IMR-90 (cell line): ENCODE measurements around the gene XKR7. TPM values are rescaled to one million over a fixed set of nuclear protein-coding genes. Genes with fewer than 3 reads are reported as not detected.

Experiments used
- ATAC-seq: fragments of 200-7000 bp; cut with Tn5 transposase; 2 replicates; pipeline ENCODE4 v1.9.1; 2020; ENCODE audit warnings: low read depth, mild to moderate bottlenecking, moderate library complexity
- BruUV-seq: library from RNA; stranded (reverse); fragments of 400-500 nt; replicated peaks from 2 replicates; lab custom pipeline; 2021; lab: Mats Ljungman, UMichigan
- CTCF ChIA-PET: fragments of 300-600 bp; formaldehyde crosslinking; extraction: SDS; loops from one replicate; lab custom pipeline; 2021; ENCODE audit warnings: antibody characterized with exemption; lab: Yijun Ruan, JAX
- POLR2A ChIA-PET: fragments of 300-600 bp; sonication (Branson Sonifier 250); formaldehyde crosslinking; loops from one replicate; lab custom pipeline; 2022; ENCODE audit warnings: antibody characterized with exemption; ENCODE audit not compliant: unreplicated experiment; lab: Charles Lee
- DNase-seq: peaks from one replicate; pipeline ENCODE4 v3.0.0; 2013
- H2AFZ ChIP-seq: replicated peaks from 2 replicates; pipeline ENCODE3; 2013; ENCODE audit warnings: low read length, mild to moderate bottlenecking; ENCODE audit not compliant: poor library complexity
- H2AK5ac ChIP-seq: 2 replicates; pipeline ENCODE4 v1.6.1; 2013; ENCODE audit warnings: low read depth, low read length, inconsistent platforms
- H2AK9ac ChIP-seq: replicated peaks from 2 replicates; pipeline ENCODE3; 2013; ENCODE audit warnings: mild to moderate bottlenecking, low read depth, low read length, moderate library complexity; ENCODE audit not compliant: poor library complexity
- H2BK120ac ChIP-seq: 2 replicates; pipeline ENCODE4 v1.6.1; 2013; ENCODE audit warnings: low read depth, low read length, inconsistent platforms
- H2BK15ac ChIP-seq: 3 replicates; pipeline ENCODE4 v1.6.1; 2013; ENCODE audit warnings: low read depth, low read length, inconsistent platforms
- H2BK20ac ChIP-seq: 2 replicates; pipeline ENCODE4 v1.6.1; 2013; ENCODE audit warnings: low read depth, mild to moderate bottlenecking, inconsistent platforms, low read length, moderate library complexity
- H2BK5ac ChIP-seq: 2 replicates; pipeline ENCODE4 v1.6.1; 2013; ENCODE audit warnings: mild to moderate bottlenecking, low read depth, low read length, inconsistent platforms; ENCODE audit not compliant: poor library complexity, severe bottlenecking
- H3K14ac ChIP-seq: replicated peaks from 2 replicates; pipeline ENCODE4 v1.6.1; 2013; ENCODE audit warnings: low read depth, low read length, inconsistent platforms
- H3K18ac ChIP-seq: 2 replicates; pipeline ENCODE4 v1.6.1; 2013; ENCODE audit warnings: low read depth, low read length, control low read depth
- H3K23ac ChIP-seq: 2 replicates; pipeline ENCODE4 v1.6.1; 2013; ENCODE audit warnings: low read depth, low read length, inconsistent platforms
- H3K27ac ChIP-seq: 2 replicates; pipeline ENCODE4 v1.5.1; 2013; ENCODE audit warnings: mild to moderate bottlenecking, control low read depth, low read length; ENCODE audit not compliant: insufficient read depth
- H3K27me3 ChIP-seq: 2 replicates; pipeline ENCODE4 v1.6.1; 2013; ENCODE audit warnings: low read length; ENCODE audit not compliant: control insufficient read depth, insufficient read depth
- H3K36me3 ChIP-seq: 2 replicates; pipeline ENCODE4 v1.6.1; 2013; ENCODE audit warnings: low read length, mixed read lengths; ENCODE audit not compliant: control insufficient read depth, insufficient read depth
- H3K4ac ChIP-seq: 2 replicates; pipeline ENCODE4 v1.6.1; 2013; ENCODE audit warnings: low read depth, low read length, inconsistent platforms
- H3K4me1 ChIP-seq: 2 replicates; pipeline ENCODE4 v1.6.1; 2013; ENCODE audit warnings: low read length, mixed read lengths; ENCODE audit not compliant: control insufficient read depth, insufficient read depth
- H3K4me2 ChIP-seq: 2 replicates; pipeline ENCODE4 v1.6.1; 2013; ENCODE audit warnings: low read depth, mild to moderate bottlenecking, control low read depth, low read length, moderate library complexity
- H3K4me3 ChIP-seq: 2 replicates; pipeline ENCODE4 v1.5.1; 2013; ENCODE audit warnings: low read depth, mild to moderate bottlenecking, control low read depth, low read length, moderate library complexity; ENCODE audit not compliant: insufficient read depth
- H3K56ac ChIP-seq: 2 replicates; pipeline ENCODE4 v1.6.1; 2013; ENCODE audit warnings: low read length, inconsistent platforms; ENCODE audit not compliant: insufficient read depth; ENCODE audit errors: extremely low read depth
- H3K79me1 ChIP-seq, 2 experiments: 2 replicates each; pipeline ENCODE4 v1.6.1; 2013; ENCODE audit warnings: low read length in 2 of 2, inconsistent platforms in 1 of 2, low read depth in 1 of 2
- H3K9ac ChIP-seq: 2 replicates; pipeline ENCODE4 v1.6.1; 2013; ENCODE audit warnings: low read depth, low read length, control low read depth
- H3K9me1 ChIP-seq: 2 replicates; pipeline ENCODE4 v1.6.1; 2013; ENCODE audit warnings: low read length, inconsistent platforms; ENCODE audit not compliant: insufficient read depth
- H3K9me3 ChIP-seq: 2 replicates; pipeline ENCODE4 v1.6.1; 2013; ENCODE audit warnings: low read length; ENCODE audit not compliant: control insufficient read depth, insufficient read depth
- H4K20me1 ChIP-seq: 2 replicates; pipeline ENCODE4 v1.6.1; 2013; ENCODE audit warnings: low read length, inconsistent platforms; ENCODE audit not compliant: insufficient read depth
- H4K5ac ChIP-seq: 2 replicates; pipeline ENCODE4 v1.6.1; 2013; ENCODE audit warnings: mild to moderate bottlenecking, low read depth, low read length, control low read depth
- H4K8ac ChIP-seq, 2 experiments: 2 replicates each; pipeline ENCODE4 v1.6.1; 2013; ENCODE audit warnings: low read depth in 2 of 2, low read length in 2 of 2, control low read depth in 1 of 2, inconsistent platforms in 1 of 2
- H4K91ac ChIP-seq: 2 replicates; pipeline ENCODE4 v1.6.1; 2013; ENCODE audit warnings: low read depth, low read length, inconsistent platforms; ENCODE audit not compliant: insufficient read depth
- CHD1 ChIP-seq: IDR thresholded peaks from 2 replicates; pipeline ENCODE4 v1.6.1; 2012; ENCODE audit warnings: low read depth, low read length, improper control_type of control experiment
- FOS ChIP-seq: fragments of 150-350 bp; IDR thresholded peaks from 2 replicates; pipeline ENCODE4 v1.6.1; 2016; ENCODE audit warnings: low read depth, low read length
- MAFK ChIP-seq: IDR thresholded peaks from 2 replicates; pipeline ENCODE4 v1.6.1; 2012; ENCODE audit warnings: low read depth, low read length, improper control_type of control experiment
- MAZ ChIP-seq: IDR thresholded peaks from 2 replicates; pipeline ENCODE4 v1.6.1; 2012; ENCODE audit warnings: low read depth, mild to moderate bottlenecking, low read length, improper control_type of control experiment, moderate library complexity, borderline replicate concordance
- MXI1 ChIP-seq: IDR thresholded peaks from 2 replicates; pipeline ENCODE4 v1.6.1; 2012; ENCODE audit warnings: low read depth, mild to moderate bottlenecking, low read length, moderate library complexity, borderline replicate concordance
- NFE2L2 ChIP-seq: fragments of 150-350 bp; IDR thresholded peaks from 2 replicates; pipeline ENCODE4 v1.6.1; 2016; ENCODE audit warnings: low read depth, mild to moderate bottlenecking, low read length
- POLR2A ChIP-seq: IDR thresholded peaks from 2 replicates; pipeline ENCODE4 v1.6.1; 2012; ENCODE audit warnings: mild to moderate bottlenecking, low read depth, low read length
- RAD21 ChIP-seq: IDR thresholded peaks from 2 replicates; pipeline ENCODE4 v1.6.1; 2012; ENCODE audit warnings: low read length, improper control_type of control experiment
- RCOR1 ChIP-seq: IDR thresholded peaks from 2 replicates; pipeline ENCODE4 v1.6.1; 2012; ENCODE audit warnings: mild to moderate bottlenecking, low read length, improper control_type of control experiment; ENCODE audit not compliant: insufficient replicate concordance
- RFX5 ChIP-seq: IDR thresholded peaks from 2 replicates; pipeline ENCODE4 v1.8.0; 2012; ENCODE audit warnings: low read depth, mild to moderate bottlenecking, low read length, moderate library complexity
- SMC3 ChIP-seq: fragments of 150-350 bp; IDR thresholded peaks from 2 replicates; pipeline ENCODE4 v1.6.1; 2016; ENCODE audit warnings: low read depth, mild to moderate bottlenecking, antibody characterized with exemption, low read length, moderate library complexity
- WGBS, 2 experiments: methylation state at CpG; one replicate each; pipeline versions ENCODE4 v1.1.5 to v1.1.7; 2013; ENCODE audit warnings: missing lambda C conversion rate in 2 of 2; ENCODE audit not compliant: insufficient read length in 1 of 2; ENCODE audit errors: extremely low coverage in 2 of 2; 5-methylcytosine and 5-hydroxymethylcytosine counted together
- dilution Hi-C: fragments of 300-500 bp; cut with HindIII; formaldehyde crosslinking; loops from one replicate; pipeline ENCODE4 v1.14.3; 2018; ENCODE audit warnings: low sequenced_read_pairs; ENCODE audit not compliant: unreplicated experiment
- in situ Hi-C: fragments of 300-500 bp; cut with MboI; formaldehyde crosslinking; loops from 3 replicates; pipeline ENCODE4 v1.14.3; 2019; ENCODE audit warnings: low sequenced_read_pairs, inconsistent platforms, mixed read lengths
- intact Hi-C: fragments of 100-400 bp; cut with micrococcal nuclease; formaldehyde crosslinking; loops from 2 replicates; pipeline ENCODE4 v1.10.0; 2022
- polyA plus RNA-seq, 3 experiments: library from polyadenylated mRNA; depleted of rRNA; stranded (reverse); fragments of >200 nt; gene quantifications; 2 replicates each; pipeline ENCODE4 v1.2.3, GENCODE V29; 2012; ENCODE audit warnings: low replicate concordance in 1 of 3
- total RNA-seq: library from RNA; depleted of rRNA; stranded (reverse); fragments of >200 nt; gene quantifications from 2 replicates; pipeline ENCODE4 v1.2.3, GENCODE V29; 2012
- TF ChIP-seq, protein P1 (sequence below): fragments of 150-350 bp; IDR thresholded peaks from 2 replicates; pipeline ENCODE4 v1.6.1; 2016; ENCODE audit warnings: low read depth, mild to moderate bottlenecking, low read length, moderate library complexity, borderline replicate concordance
- TF ChIP-seq, protein P2 (sequence below): conservative IDR thresholded peaks from 2 replicates; pipeline ENCODE4 v1.5.1; 2012; ENCODE audit warnings: mild to moderate bottlenecking, low read depth, low read length, improper control_type of control experiment
- TF ChIP-seq, protein P3 (sequence below): fragments of 150-350 bp; IDR thresholded peaks from 2 replicates; pipeline ENCODE4 v1.6.1; 2017; ENCODE audit warnings: mild to moderate bottlenecking, antibody characterized with exemption, low read length, low read depth

XKR7 gene
- total and polyA plus RNA-seq, 2 of the 4 experiments (the other 2 are of a cell fraction): not detected

DNA sequence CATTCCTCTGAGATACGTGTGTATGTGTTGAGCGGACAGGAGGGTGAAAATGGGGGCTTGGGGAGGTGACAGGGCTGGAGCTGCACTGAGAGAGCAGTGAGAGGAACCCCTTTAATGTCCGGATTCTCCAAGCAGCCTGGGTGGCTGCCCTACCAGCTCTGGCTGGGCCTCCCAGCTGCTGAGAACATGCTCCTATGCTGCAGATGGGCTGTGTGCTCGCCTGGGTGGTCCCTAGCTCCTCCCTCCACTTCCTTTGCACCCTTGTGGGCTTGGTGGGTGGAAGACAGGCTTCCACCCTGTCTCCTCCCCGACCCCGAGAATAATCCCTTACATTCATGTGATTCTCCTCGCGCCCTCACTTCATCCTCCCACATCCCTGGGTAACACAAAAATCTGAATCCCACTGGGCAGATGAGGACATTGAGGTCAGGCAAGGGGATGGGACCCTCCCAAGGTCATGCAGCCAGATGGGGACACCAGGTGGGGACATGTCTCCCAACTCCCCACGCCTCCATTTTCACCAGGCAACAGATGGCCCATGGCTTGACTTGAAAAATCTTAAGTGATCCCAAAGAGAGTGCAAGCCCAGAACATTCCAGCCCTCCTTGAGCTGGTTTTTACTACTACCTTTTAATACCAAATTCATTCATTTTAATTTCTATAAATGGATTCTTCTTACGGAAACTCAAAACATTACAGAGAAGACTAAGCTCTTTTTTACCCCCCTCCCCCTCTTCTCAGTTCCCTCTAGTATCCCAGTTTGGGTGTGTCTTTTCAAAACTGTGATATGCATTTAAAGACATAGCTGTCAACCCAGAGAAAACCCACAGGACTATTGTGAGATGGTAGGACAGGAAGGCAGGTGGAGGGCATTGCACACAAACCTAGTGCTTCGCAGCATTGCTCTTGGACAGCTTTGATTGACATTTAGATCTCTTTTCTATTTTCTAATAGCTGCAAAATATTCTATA, 11.1 kb upstream of the XKR7 start:
- H3K9ac ChIP-seq: no peak overlapping the region
- in situ Hi-C loops: loop anchor here (10.0 kb wide), 2 partner anchors 102 to 132 kb away; no protein-coding TSS in a partner anchor
- no peaks in the 10 kb centered on the region for H3K9me1 ChIP-seq
- no peak overlapping the region for H3K4me2 ChIP-seq
- no TSS peak for BruUV-seq
- H4K20me1 ChIP-seq: no peaks in the 10 kb centered on the region
- H4K5ac ChIP-seq: no peak overlapping the region
- H4K91ac ChIP-seq: no peak overlapping the region
- H2BK5ac ChIP-seq: no peak overlapping the region
- H3K14ac ChIP-seq: no peak overlapping the region
- H3K18ac ChIP-seq: no peak overlapping the region
- CTCF ChIA-PET: no interaction called here
- H3K36me3 ChIP-seq: no peaks in the 10 kb centered on the region
- H3K9me3 ChIP-seq: no peaks in the 10 kb centered on the region
- H3K27ac ChIP-seq: no peak overlapping the region
- no peak overlapping the region for H4K8ac ChIP-seq
- H2BK120ac ChIP-seq: no peak overlapping the region
- POLR2A ChIA-PET: no interaction called here
- no peak overlapping the region for H2AK5ac ChIP-seq
- H2AK9ac ChIP-seq: no peak overlapping the region
- H3K4me1 ChIP-seq: no peaks in the 10 kb centered on the region
- no peaks in the 10 kb centered on the region for H3K79me1 ChIP-seq
- no peak overlapping the region for H3K4ac ChIP-seq
- intact Hi-C loops: no loop called here
- dilution Hi-C loops: no loop called here
- no peak overlapping the region for H3K56ac ChIP-seq
- 0% methylated on average over 1 of the region's 11 CpGs; no CpG with 5 or more reads in 1 of the 2 experiments for WGBS, 2 experiments
- H3K4me3 ChIP-seq: no peak overlapping the region
- no peak for ATAC-seq
- no peak overlapping the region for H2BK15ac ChIP-seq
- no peak overlapping the region for H3K23ac ChIP-seq
- H2BK20ac ChIP-seq: no peak overlapping the region
- no peak for DNase-seq
- no peak overlapping the region for H2AFZ ChIP-seq
- H3K27me3 ChIP-seq: peaks cover 23% of the 10 kb centered on the region
- TF ChIP-seq MXI1 (no peak), RAD21 (no peak), RFX5 (no peak), MAZ (no peak), FOS (no peak), MAFK (no peak), NFE2L2 (no peak), RCOR1 (no peak), CHD1 (no peak), POLR2A (no peak), SMC3 (no peak)
- TF ChIP-seq, protein P1, sequence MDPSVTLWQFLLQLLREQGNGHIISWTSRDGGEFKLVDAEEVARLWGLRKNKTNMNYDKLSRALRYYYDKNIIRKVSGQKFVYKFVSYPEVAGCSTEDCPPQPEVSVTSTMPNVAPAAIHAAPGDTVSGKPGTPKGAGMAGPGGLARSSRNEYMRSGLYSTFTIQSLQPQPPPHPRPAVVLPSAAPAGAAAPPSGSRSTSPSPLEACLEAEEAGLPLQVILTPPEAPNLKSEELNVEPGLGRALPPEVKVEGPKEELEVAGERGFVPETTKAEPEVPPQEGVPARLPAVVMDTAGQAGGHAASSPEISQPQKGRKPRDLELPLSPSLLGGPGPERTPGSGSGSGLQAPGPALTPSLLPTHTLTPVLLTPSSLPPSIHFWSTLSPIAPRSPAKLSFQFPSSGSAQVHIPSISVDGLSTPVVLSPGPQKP: no peak
- TF ChIP-seq, protein P2, sequence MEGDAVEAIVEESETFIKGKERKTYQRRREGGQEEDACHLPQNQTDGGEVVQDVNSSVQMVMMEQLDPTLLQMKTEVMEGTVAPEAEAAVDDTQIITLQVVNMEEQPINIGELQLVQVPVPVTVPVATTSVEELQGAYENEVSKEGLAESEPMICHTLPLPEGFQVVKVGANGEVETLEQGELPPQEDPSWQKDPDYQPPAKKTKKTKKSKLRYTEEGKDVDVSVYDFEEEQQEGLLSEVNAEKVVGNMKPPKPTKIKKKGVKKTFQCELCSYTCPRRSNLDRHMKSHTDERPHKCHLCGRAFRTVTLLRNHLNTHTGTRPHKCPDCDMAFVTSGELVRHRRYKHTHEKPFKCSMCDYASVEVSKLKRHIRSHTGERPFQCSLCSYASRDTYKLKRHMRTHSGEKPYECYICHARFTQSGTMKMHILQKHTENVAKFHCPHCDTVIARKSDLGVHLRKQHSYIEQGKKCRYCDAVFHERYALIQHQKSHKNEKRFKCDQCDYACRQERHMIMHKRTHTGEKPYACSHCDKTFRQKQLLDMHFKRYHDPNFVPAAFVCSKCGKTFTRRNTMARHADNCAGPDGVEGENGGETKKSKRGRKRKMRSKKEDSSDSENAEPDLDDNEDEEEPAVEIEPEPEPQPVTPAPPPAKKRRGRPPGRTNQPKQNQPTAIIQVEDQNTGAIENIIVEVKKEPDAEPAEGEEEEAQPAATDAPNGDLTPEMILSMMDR: no peak
- TF ChIP-seq, protein P3, sequence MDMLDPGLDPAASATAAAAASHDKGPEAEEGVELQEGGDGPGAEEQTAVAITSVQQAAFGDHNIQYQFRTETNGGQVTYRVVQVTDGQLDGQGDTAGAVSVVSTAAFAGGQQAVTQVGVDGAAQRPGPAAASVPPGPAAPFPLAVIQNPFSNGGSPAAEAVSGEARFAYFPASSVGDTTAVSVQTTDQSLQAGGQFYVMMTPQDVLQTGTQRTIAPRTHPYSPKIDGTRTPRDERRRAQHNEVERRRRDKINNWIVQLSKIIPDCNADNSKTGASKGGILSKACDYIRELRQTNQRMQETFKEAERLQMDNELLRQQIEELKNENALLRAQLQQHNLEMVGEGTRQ: no peak
